Nephron progenitor cell (in vitro differentiated cells): ENCODE measurements around the gene ANXA5.

Experiments
- DNase-seq: peaks from one replicate; pipeline ENCODE4 v3.0.0; 2021
- H3K27ac Mint-ChIP-seq: 2 replicates; pipeline ENCODE4 v1.8.0; 2021; ENCODE audit warnings: mild to moderate bottlenecking, moderate library complexity, mixed read lengths
- H3K27me3 Mint-ChIP-seq: 2 replicates; pipeline ENCODE4 v1.8.0; 2021; ENCODE audit warnings: mild to moderate bottlenecking, low read depth, mixed read lengths; ENCODE audit not compliant: poor library complexity
- H3K36me3 Mint-ChIP-seq: 2 replicates; pipeline ENCODE4 v1.8.0; 2021; ENCODE audit warnings: low read depth, mixed read lengths
- H3K4me1 Mint-ChIP-seq: 2 replicates; pipeline ENCODE4 v1.8.0; 2021; ENCODE audit warnings: mixed read lengths
- H3K4me3 Mint-ChIP-seq: 2 replicates; pipeline ENCODE4 v1.8.0; 2021; ENCODE audit warnings: mild to moderate bottlenecking, moderate library complexity, mixed read lengths
- H3K9me3 Mint-ChIP-seq: 2 replicates; pipeline ENCODE4 v1.8.0; 2021; ENCODE audit warnings: mild to moderate bottlenecking, moderate library complexity, mixed read lengths
- CTCF ChIP-seq: fragments of 200-600 bp; sonication (generic); IDR thresholded peaks from 2 replicates; pipeline ENCODE4 v1.5.0; 2021; ENCODE audit warnings: antibody characterized with exemption

Gene ANXA5

DNA sequence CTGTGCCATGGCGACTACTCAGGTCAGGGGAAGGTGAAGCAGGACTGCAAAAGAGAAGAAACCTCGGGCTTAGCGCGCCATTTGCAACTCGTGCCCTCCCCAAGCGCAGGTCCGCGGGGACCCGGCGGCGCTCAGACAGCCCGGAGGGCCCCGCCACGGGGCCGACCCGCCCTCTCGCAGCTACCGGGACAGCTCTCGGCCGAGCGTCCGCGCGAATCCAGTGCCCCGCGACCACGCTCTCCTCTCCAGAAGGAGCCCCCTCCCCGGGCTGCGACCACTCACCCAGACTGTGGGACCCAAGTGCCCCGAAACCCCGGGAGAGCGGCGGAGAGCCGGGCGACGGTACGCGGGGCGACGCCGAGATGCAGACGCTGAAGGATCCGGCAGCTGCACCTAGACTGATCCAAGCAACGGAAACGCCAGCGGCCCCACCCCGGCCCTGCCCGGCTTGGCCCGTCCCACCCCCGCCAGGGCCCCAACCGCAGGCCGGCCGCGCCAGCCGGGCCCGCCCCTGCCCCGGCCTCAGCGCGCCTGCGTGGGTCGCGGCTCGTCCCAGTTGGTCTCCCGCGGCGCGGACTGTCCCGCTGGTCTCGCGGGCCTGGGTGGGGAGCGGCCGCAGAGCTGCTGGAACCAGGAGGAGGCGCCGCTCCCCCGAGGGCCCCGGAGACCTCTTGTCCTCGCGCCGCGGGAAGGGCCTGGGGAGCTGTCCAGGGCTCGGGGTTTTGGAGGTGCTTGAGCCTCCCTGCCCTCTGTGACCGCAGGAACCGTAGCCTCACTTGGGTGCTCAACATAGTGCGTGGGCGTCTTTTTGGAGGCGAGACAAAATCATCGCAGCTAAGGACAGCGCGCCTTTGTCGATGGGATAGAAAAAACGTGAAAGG, at the start of gene ANXA5:
Gene ANXA5 (minus strand): TSS at position 400 of the 881 bp plus-strand sequence. CDS start 391 bp downstream, at position 9.
- TF ChIP-seq CTCF: no peak
- Mint-ChIP-seq H3K4me3 (peak within 1 kb of the TSS; percentile 98), H3K27ac (peak within 1 kb of the TSS; percentile 98), H3K9me3 (no peaks in the 10 kb centered on the region), H3K4me1 (peaks cover 36% of the 10 kb centered on the region), H3K36me3 (peaks cover 9% of the 10 kb centered on the region), H3K27me3 (peaks cover 3% of the 10 kb centered on the region)
- DNase-seq: peak; percentile 88

- Mint-ChIP-seq H3K27me3 (no peaks in the 10 kb centered on the region), H3K4me3 (no peak overlapping the region), H3K36me3 (no peaks in the 10 kb centered on the region), H3K4me1 (no peaks in the 10 kb centered on the region), H3K9me3 (no peaks in the 10 kb centered on the region), H3K27ac (no peak overlapping the region)
- no peak for TF ChIP-seq CTCF
- DNase-seq: no peak
Measured at GRCh38 chr4:121742794-121743193, 46.0 kb upstream of the ANXA5 start.

DNA sequence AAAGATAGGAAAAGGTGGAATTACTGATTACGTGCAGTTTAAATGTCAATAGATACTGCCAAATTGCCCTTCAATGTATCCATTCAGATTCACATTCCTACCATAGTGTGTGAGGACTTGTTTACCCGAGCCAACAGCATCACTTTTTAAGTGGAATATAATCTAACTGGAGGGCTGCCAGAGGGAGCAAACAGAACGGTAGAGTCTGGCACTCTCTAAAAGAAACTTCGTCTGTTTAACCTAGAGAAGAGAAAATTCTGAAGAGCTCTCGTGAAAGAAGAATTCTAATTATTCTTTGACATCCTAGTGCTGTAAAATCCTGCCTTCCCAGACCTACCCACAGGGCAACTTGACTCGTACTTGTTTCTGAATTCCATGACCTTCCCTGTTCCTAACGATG, 45.0 kb upstream of the ANXA5 start:
- DNase-seq: no peak
- H3K9me3 Mint-ChIP-seq: no peaks in the 10 kb centered on the region
- H3K27ac Mint-ChIP-seq: no peak overlapping the region
- H3K27me3 Mint-ChIP-seq: no peaks in the 10 kb centered on the region
- no peaks in the 10 kb centered on the region for H3K36me3 Mint-ChIP-seq
- TF ChIP-seq CTCF: no peak
- H3K4me3 Mint-ChIP-seq: no peak overlapping the region
- H3K4me1 Mint-ChIP-seq: no peaks in the 10 kb centered on the region

GRCh38 chr4:121740796-121741409, 44.1 kb upstream of the ANXA5 start:
- Mint-ChIP-seq H3K27me3 (no peaks in the 10 kb centered on the region), H3K36me3 (no peaks in the 10 kb centered on the region), H3K4me1 (no peaks in the 10 kb centered on the region), H3K4me3 (no peak overlapping the region), H3K27ac (no peak overlapping the region), H3K9me3 (no peaks in the 10 kb centered on the region)
- no peak for DNase-seq
- TF ChIP-seq CTCF: no peak

DNA sequence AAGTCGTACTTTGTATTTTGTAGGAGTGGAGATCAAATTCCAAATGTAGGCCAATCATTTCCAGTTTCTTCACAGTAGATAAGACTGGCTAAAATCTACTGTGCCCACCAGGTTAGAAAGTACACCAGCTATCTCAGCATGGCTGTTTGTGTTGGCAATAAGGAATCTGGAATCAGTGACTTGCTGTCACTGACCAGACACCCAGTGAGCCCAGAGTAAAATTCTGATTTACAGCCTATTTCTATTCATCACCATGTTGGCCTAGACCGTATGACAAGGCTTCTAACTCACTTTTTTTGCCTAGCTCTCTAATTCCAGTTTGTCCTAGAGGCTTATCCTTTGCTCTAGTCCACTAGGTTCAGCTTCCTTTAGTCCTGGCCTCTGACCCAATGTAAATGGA, 42.8 kb upstream of the ANXA5 start:
- no peaks in the 10 kb centered on the region for H3K36me3 Mint-ChIP-seq
- H3K4me1 Mint-ChIP-seq: no peaks in the 10 kb centered on the region
- no peaks in the 10 kb centered on the region for H3K9me3 Mint-ChIP-seq
- no peak for TF ChIP-seq CTCF
- no peak overlapping the region for H3K27ac Mint-ChIP-seq
- DNase-seq: no peak
- H3K27me3 Mint-ChIP-seq: peaks cover 2% of the 10 kb centered on the region
- no peak overlapping the region for H3K4me3 Mint-ChIP-seq
